GM23338 (cell line): ENCODE results near the gene TMEM200A. TPM values are rescaled to one million over a fixed set of nuclear protein-coding genes. Genes with fewer than 3 reads are reported as not detected.

Experiments used
- ATAC-seq: fragments of 200-7000 bp; cut with Tn5 transposase; 3 replicates; pipeline ENCODE4 v1.9.1; 2020
- DNase-seq: peaks from one replicate; pipeline ENCODE4 v3.0.0-alpha.2; 2015; ENCODE audit warnings: low spot score
- H2AFZ ChIP-seq: fragments of 200-600 bp; sonication (generic); 2 replicates; pipeline ENCODE4 v1.8.0; 2016; ENCODE audit warnings: antibody characterized with exemption, mild to moderate bottlenecking, moderate library complexity
- H3F3A ChIP-seq: fragments of 200-600 bp; sonication (generic); replicated peaks from 2 replicates; pipeline ENCODE4 v1.8.0; 2017; ENCODE audit warnings: antibody characterized with exemption, mixed run types, low read depth
- H3K27ac ChIP-seq: fragments of 200-600 bp; sonication (generic); 2 replicates; pipeline ENCODE4 v1.6.1; 2016; ENCODE audit warnings: low read depth
- H3K27me3 ChIP-seq: fragments of 200-600 bp; sonication (generic); 2 replicates; pipeline ENCODE4 v1.8.0; 2016; ENCODE audit warnings: mild to moderate bottlenecking, mixed run types, moderate library complexity; ENCODE audit not compliant: insufficient read depth
- H3K36me3 ChIP-seq: fragments of 200-600 bp; sonication (generic); 2 replicates; pipeline ENCODE4 v1.8.0; 2016; ENCODE audit warnings: mild to moderate bottlenecking; ENCODE audit not compliant: insufficient read depth
- H3K4me1 ChIP-seq: fragments of 200-600 bp; sonication (generic); 2 replicates; pipeline ENCODE4 v1.8.0; 2016; ENCODE audit warnings: mild to moderate bottlenecking, moderate library complexity; ENCODE audit not compliant: insufficient read depth
- H3K4me2 ChIP-seq: fragments of 200-600 bp; sonication (generic); 2 replicates; pipeline ENCODE4 v1.7.1; 2017; ENCODE audit warnings: mixed run types
- H3K4me3 ChIP-seq: fragments of 200-600 bp; sonication (generic); 2 replicates; pipeline ENCODE4 v1.6.1; 2016; ENCODE audit warnings: mixed run types
- H3K79me2 ChIP-seq: fragments of 200-600 bp; sonication (generic); replicated peaks from 2 replicates; pipeline ENCODE4 v1.8.0; 2017; ENCODE audit warnings: mild to moderate bottlenecking; ENCODE audit not compliant: insufficient read depth
- H3K9me2 ChIP-seq: fragments of 200-600 bp; sonication (generic); 2 replicates; pipeline ENCODE4 v1.8.0; 2017; ENCODE audit not compliant: insufficient read depth
- H4K20me1 ChIP-seq: fragments of 200-600 bp; sonication (generic); replicated peaks from 2 replicates; pipeline ENCODE4 v1.8.0; 2017; ENCODE audit warnings: mild to moderate bottlenecking; ENCODE audit not compliant: insufficient read depth
- H3K27ac Mint-ChIP-seq: 2 replicates; pipeline ENCODE4 v1.8.0; 2020; ENCODE audit warnings: inconsistent platforms, mild to moderate bottlenecking, moderate library complexity, mixed read lengths
- H3K27me3 Mint-ChIP-seq: 3 replicates; pipeline ENCODE4 v1.8.0; 2022; ENCODE audit warnings: low read depth, mild to moderate bottlenecking, moderate library complexity, mixed read lengths, inconsistent platforms; ENCODE audit not compliant: insufficient read depth, poor library complexity
- H3K36me3 Mint-ChIP-seq: 3 replicates; pipeline ENCODE4 v1.8.0; 2021; ENCODE audit warnings: low read depth, mild to moderate bottlenecking, inconsistent platforms, moderate library complexity, mixed read lengths
- H3K4me1 Mint-ChIP-seq: 3 replicates; pipeline ENCODE4 v1.8.0; 2020; ENCODE audit warnings: mild to moderate bottlenecking, inconsistent platforms, mixed read lengths
- H3K4me3 Mint-ChIP-seq: 3 replicates; pipeline ENCODE4 v1.8.0; 2021; ENCODE audit warnings: moderate library complexity, mild to moderate bottlenecking, inconsistent platforms, mixed read lengths
- H3K9me3 Mint-ChIP-seq: 3 replicates; pipeline ENCODE4 v1.8.0; 2020; ENCODE audit warnings: moderate library complexity, mild to moderate bottlenecking, inconsistent platforms, mixed read lengths
- CREB1 ChIP-seq: fragments of 250-450 bp; sonication (Bioruptor Pico); IDR thresholded peaks from 2 replicates; pipeline ENCODE4 v1.5.0; 2020; ENCODE audit warnings: low read depth, mild to moderate bottlenecking, moderate library complexity
- CTCF ChIP-seq, 2 experiments: fragments of 200-600 bp in 1 of 2; sonication (generic) in 1 of 2; conservative IDR thresholded peaks; 2 replicates each; pipeline versions ENCODE4 v1.5.1 to v1.6.1; 2016 to 2017; ENCODE audit warnings: antibody characterized with exemption in 2 of 2, low read depth in 2 of 2, mild to moderate bottlenecking in 2 of 2, moderate library complexity in 1 of 2
- ETS1 ChIP-seq: IDR thresholded peaks from 2 replicates; pipeline ENCODE4 v1.6.1; 2016; ENCODE audit warnings: antibody characterized with exemption
- EZH2 ChIP-seq: fragments of 200-600 bp; sonication (generic); IDR thresholded peaks from one replicate; pipeline ENCODE4 v1.8.0; 2017; ENCODE audit warnings: antibody characterized with exemption, mild to moderate bottlenecking, low read depth; ENCODE audit not compliant: unreplicated experiment
- JUNB ChIP-seq: IDR thresholded peaks from one replicate; pipeline ENCODE4 v1.6.1; 2016; ENCODE audit warnings: antibody characterized with exemption; ENCODE audit not compliant: unreplicated experiment
- NANOG ChIP-seq: IDR thresholded peaks from 2 replicates; pipeline ENCODE4 v1.6.1; 2016; ENCODE audit warnings: antibody characterized with exemption, borderline replicate concordance
- POLR2AphosphoS5 ChIP-seq: IDR thresholded peaks from 2 replicates; pipeline ENCODE4 v1.6.1; 2016; ENCODE audit warnings: antibody characterized with exemption, low read depth
- REST ChIP-seq: IDR thresholded peaks from one replicate; pipeline ENCODE4 v1.6.1; 2018; ENCODE audit warnings: antibody characterized with exemption; ENCODE audit not compliant: unreplicated experiment
- STAT1 ChIP-seq: IDR thresholded peaks from one replicate; pipeline ENCODE4 v1.6.1; 2016; ENCODE audit warnings: antibody characterized with exemption; ENCODE audit not compliant: unreplicated experiment
- ZNF114 ChIP-seq: fragments of 250-450 bp; sonication (Bioruptor Pico); IDR thresholded peaks from 2 replicates; pipeline ENCODE4 v1.5.0; 2020; ENCODE audit warnings: mild to moderate bottlenecking, moderate library complexity
- polyA plus RNA-seq: library from polyadenylated mRNA; unstranded; fragments of >200 nt; fragmentation: Nextera tagmentation; extraction: Ambion mirVana; gene quantifications from 2 replicates; pipeline ENCODE4 v1.2.1, GENCODE V29; 2016
- total RNA-seq: library from RNA; depleted of rRNA; stranded (reverse); fragments of >200 nt; shearing (Covaris generic); gene quantifications from 2 replicates; pipeline ENCODE4 v1.2.3, GENCODE V29; 2014

TMEM200A gene
- total and polyA plus RNA-seq, 2 experiments from 2014 or later, result 7.1 to 22.7 TPM

- Histone ChIP-seq H3F3A (no peaks in the 10 kb centered on the region), H3K36me3 (no peaks in the 10 kb centered on the region), H3K4me1 (no peaks in the 10 kb centered on the region), H3K27me3 (no peaks in the 10 kb centered on the region), H3K27ac (no peak overlapping the region), H4K20me1 (no peaks in the 10 kb centered on the region), H3K79me2 (no peaks in the 10 kb centered on the region), H3K4me2 (no peak overlapping the region), H3K4me3 (no peak overlapping the region), H3K9me2 (peaks cover 3% of the 10 kb centered on the region; the same call in 1 of the 2 replicates), H2AFZ (no peak overlapping the region)
- DNase-seq (no peak), ATAC-seq (no peak)
- Mint-ChIP-seq H3K4me1 (no peaks in the 10 kb centered on the region), H3K4me3 (no peak overlapping the region), H3K27me3 (no peaks in the 10 kb centered on the region), H3K36me3 (peaks cover 3% of the 10 kb centered on the region; the same call in 1 of the 3 replicates), H3K27ac (no peak overlapping the region), H3K9me3 (peaks cover 3% of the 10 kb centered on the region; the same call in 2 of the 3 replicates)
- TF ChIP-seq STAT1 (no peak), CTCF (conservative IDR thresholded peaks at IDR 0.05; ENCODE audit: low read depth in 2 of 2) (no peak), JUNB (no peak), CREB1 (CRISPR knock-in tag) (no peak), REST (no peak), POLR2AphosphoS5 (no peak)
Observed at GRCh38 chr6:130482645-130483390, 117.0 kb downstream of the TMEM200A start.

GRCh38 chr6:130485870-130486269 lies 120.1 kb downstream of the TMEM200A start:
- ATAC-seq, result no peak
- peaks cover 3% of the 10 kb centered on the region; the same call in 2 of the 3 replicates for H3K9me3 Mint-ChIP-seq
- no peaks in the 10 kb centered on the region for H3K4me1 ChIP-seq

More at GRCh38 chr6:130485870-130486269, 120.1 kb downstream of the TMEM200A start:
- H3K4me1 Mint-ChIP-seq, result no peaks in the 10 kb centered on the region
- H3K36me3 Mint-ChIP-seq, result peaks cover 3% of the 10 kb centered on the region; the same call in 1 of the 3 replicates
- H3K79me2 ChIP-seq, result no peaks in the 10 kb centered on the region
- H3K4me2 ChIP-seq, result no peak overlapping the region
- H4K20me1 ChIP-seq, result no peaks in the 10 kb centered on the region
- no peaks in the 10 kb centered on the region for H3K27me3 Mint-ChIP-seq
- H2AFZ ChIP-seq, result no peak overlapping the region
- TF ChIP-seq ZNF114 (CRISPR knock-in tag) (no peak), JUNB (no peak), EZH2 (no peak), CTCF (conservative IDR thresholded peaks at IDR 0.05; ENCODE audit: low read depth in 2 of 2) (no peak), ETS1 (no peak), STAT1 (no peak), NANOG (no peak), CREB1 (CRISPR knock-in tag) (no peak)
- no peak overlapping the region for H3K4me3 ChIP-seq
- H3K9me2 ChIP-seq, result 0 out of 2 replicates have a peak, but pooled peaks cover under 1% of the 10 kb centered on the region
- no peaks in the 10 kb centered on the region for H3F3A ChIP-seq
- no peak overlapping the region for H3K27ac Mint-ChIP-seq
- H3K4me3 Mint-ChIP-seq, result no peak overlapping the region
- H3K27ac ChIP-seq, result no peak overlapping the region
- H3K36me3 ChIP-seq, result no peaks in the 10 kb centered on the region
- no peak for DNase-seq
- H3K27me3 ChIP-seq, result no peaks in the 10 kb centered on the region
